Nephron (organoid): ENCODE data around the gene C5orf47.
A peak's percentile ranks its signal among the peaks of the same experiment; 100 is the strongest.

Source experiments
- H3K27ac Mint-ChIP-seq, 3 experiments: 2 replicates each; pipeline ENCODE4 v1.8.0; 2020; ENCODE audit warnings: mixed read lengths in 3 of 3, mild to moderate bottlenecking in 2 of 3, moderate library complexity in 1 of 3
- H3K27me3 Mint-ChIP-seq: 2 replicates; pipeline ENCODE4 v1.8.0; 2021; ENCODE audit warnings: low read depth, mild to moderate bottlenecking, moderate library complexity, mixed read lengths
- H3K36me3 Mint-ChIP-seq: 2 replicates; pipeline ENCODE4 v1.8.0; 2020; ENCODE audit warnings: low read depth, mixed read lengths
- H3K4me1 Mint-ChIP-seq: 2 replicates; pipeline ENCODE4 v1.8.0; 2020; ENCODE audit warnings: mixed read lengths
- H3K4me3 Mint-ChIP-seq, 3 experiments: 2 replicates each; pipeline ENCODE4 v1.8.0; 2020; ENCODE audit warnings: mild to moderate bottlenecking in 3 of 3, mixed read lengths in 3 of 3, moderate library complexity in 2 of 3
- H3K9me3 Mint-ChIP-seq: 2 replicates; pipeline ENCODE4 v1.8.0; 2020; ENCODE audit warnings: mixed read lengths
- TF ChIP-seq, protein P1 (sequence below), 3 experiments: fragments of 200-600 bp; sonication (generic); IDR thresholded peaks; one replicate each; pipeline ENCODE4 v1.5.0; 2021; ENCODE audit warnings: antibody characterized with exemption in 3 of 3; ENCODE audit not compliant: unreplicated experiment in 3 of 3

C5orf47 gene, protein sequence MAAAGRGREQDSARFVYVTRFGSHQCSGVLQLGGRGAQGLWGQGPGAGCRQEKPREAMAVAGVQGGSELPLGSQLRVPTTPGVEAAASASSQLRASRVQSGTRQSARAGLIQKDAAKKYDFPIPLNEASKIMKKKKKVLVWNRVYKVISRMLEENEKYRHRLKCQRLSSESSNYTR

DNA sequence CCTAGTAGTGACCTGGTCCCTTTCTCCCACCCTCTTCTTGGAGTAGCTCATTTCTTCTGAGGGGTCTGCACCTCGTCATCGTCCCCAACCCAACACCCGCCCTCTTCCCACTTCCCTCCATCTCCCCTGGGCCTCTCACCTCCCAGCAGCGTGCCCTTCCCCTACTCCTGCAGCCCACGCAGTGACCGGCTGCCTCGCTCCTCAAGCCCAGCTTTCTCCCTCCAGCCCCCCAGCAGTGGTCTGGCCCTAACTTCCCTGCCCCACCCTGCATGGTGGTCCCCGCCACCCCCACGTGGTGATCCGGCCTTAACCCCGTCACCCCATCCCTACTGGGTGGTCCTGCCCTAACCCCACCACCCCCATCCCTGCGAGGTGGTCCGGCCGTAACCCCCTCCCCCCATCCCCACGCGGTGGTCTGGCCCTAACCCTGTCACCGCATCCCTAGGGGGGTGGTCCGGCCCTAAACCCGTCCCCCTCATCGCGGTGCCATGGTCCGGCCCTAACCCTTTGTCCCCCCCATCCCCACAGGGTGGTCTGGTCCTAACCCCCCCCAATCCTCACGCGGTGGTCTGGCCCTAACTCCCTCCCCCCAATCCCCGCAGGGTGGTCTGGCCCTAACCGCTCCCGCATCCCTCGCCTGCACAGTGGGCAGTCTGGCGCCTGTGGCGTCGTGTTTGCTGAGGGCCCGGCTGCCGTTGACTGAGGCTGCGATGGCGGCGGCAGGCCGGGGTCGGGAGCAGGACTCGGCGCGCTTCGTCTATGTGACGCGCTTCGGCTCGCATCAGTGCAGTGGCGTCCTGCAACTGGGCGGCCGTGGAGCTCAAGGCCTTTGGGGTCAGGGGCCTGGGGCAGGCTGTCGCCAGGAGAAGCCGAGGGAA lies at the start of gene C5orf47:
TSS of gene C5orf47 (plus strand) at position 617 of the 878 bp plus-strand sequence. CDS start at position 711, 94 bp downstream.
- no peaks in the 10 kb centered on the region for H3K27me3 Mint-ChIP-seq
- no peak within 1 kb of the TSS for H3K27ac Mint-ChIP-seq
- H3K36me3 Mint-ChIP-seq, result no peaks in the 10 kb centered on the region
- H3K9me3 Mint-ChIP-seq, result peaks cover 7% of the 10 kb centered on the region
- no peaks in the 10 kb centered on the region for H3K4me1 Mint-ChIP-seq
- TF ChIP-seq, protein P1, sequence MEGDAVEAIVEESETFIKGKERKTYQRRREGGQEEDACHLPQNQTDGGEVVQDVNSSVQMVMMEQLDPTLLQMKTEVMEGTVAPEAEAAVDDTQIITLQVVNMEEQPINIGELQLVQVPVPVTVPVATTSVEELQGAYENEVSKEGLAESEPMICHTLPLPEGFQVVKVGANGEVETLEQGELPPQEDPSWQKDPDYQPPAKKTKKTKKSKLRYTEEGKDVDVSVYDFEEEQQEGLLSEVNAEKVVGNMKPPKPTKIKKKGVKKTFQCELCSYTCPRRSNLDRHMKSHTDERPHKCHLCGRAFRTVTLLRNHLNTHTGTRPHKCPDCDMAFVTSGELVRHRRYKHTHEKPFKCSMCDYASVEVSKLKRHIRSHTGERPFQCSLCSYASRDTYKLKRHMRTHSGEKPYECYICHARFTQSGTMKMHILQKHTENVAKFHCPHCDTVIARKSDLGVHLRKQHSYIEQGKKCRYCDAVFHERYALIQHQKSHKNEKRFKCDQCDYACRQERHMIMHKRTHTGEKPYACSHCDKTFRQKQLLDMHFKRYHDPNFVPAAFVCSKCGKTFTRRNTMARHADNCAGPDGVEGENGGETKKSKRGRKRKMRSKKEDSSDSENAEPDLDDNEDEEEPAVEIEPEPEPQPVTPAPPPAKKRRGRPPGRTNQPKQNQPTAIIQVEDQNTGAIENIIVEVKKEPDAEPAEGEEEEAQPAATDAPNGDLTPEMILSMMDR (IDR thresholded peaks at IDR 0.05; ENCODE audit: unreplicated experiment in 3 of 3), result no peak
- H3K4me3 Mint-ChIP-seq, result no peak within 1 kb of the TSS

DNA sequence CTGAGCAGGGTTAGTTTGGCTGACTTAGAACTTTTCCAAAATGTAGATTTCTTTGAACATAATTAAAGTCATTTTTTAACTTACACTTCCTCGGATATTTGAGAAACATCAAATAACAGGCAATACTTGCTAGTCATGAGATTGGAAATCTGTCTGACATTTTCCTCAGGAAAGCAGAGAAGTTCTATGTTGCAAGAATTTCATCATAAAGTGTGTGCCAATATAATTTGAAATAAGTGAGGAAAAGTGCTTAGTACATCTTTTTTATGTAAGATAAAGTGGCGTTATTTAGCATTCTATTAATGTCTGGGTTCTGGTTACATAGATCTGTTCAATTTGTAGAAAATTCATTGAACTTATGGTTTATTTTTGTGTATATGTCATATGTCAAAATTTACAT lies 48.7 kb upstream of the C5orf47 start:
- TF ChIP-seq, protein P1 (IDR thresholded peaks at IDR 0.05; ENCODE audit: unreplicated experiment in 3 of 3), result no peak
- no peak overlapping the region for H3K4me3 Mint-ChIP-seq
- no peaks in the 10 kb centered on the region for H3K27me3 Mint-ChIP-seq
- H3K9me3 Mint-ChIP-seq, result no peaks in the 10 kb centered on the region
- peaks cover 26% of the 10 kb centered on the region for H3K4me1 Mint-ChIP-seq
- H3K36me3 Mint-ChIP-seq, result peaks cover 12% of the 10 kb centered on the region
- no peak overlapping the region for H3K27ac Mint-ChIP-seq

DNA sequence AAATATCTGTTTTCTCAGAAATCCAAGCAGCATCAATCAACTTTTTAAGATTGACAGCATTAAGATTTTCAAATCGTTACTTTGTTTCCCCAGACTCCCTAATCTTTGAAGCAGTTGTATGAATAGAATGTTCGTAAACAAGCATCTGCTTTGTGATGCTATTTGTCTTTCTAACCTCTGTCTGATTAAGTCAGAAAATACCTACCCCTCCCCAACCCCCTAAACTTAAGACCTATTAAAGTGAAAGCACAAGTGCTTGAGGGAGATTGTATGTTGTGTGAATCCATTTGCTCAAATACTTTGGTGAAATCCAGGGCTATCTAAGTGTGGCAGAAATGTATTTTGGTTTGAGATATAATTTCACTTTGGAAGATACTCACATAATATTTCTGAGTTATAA lies 47.9 kb upstream of the C5orf47 start:
- TF ChIP-seq, protein P1 (IDR thresholded peaks at IDR 0.05; ENCODE audit: unreplicated experiment in 3 of 3), result no peak
- Mint-ChIP-seq H3K27ac (peak overlapping the region; percentile 22 to 88 (median 49)), H3K9me3 (no peaks in the 10 kb centered on the region), H3K36me3 (peaks cover 15% of the 10 kb centered on the region), H3K4me1 (peaks cover 26% of the 10 kb centered on the region), H3K4me3 (no peak overlapping the region), H3K27me3 (no peaks in the 10 kb centered on the region)

DNA sequence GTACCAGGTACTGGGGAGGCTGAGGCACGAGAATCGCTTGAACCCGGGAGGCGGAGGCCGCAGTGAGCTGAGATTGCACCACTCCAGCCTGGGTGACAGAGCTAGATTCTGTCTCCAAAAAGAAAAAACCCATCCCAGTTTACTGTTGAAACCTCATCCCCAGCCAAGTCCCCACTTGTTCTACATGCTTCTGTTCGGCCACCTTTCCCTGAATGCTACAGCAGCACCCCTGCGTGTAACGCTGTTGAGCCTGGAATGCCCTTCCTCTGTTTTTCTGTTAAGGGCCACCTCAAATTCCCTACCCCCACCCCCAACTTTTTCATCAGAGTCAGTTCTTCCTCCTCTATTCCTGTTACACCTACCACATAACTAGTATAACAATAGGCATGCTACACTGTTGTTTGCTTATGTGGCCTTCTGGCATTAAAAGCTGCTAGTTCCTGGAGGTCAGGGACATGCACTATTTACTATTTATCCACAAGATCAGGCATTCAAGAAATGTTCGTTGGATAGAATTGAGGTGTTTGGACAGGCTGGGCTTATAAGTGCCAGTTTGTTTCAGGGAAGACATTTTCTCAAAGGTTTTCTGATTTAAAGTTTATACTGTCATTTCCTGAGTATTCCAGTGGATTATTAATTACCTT lies 47.1 kb upstream of the C5orf47 start:
- Mint-ChIP-seq H3K4me1 (peaks cover 26% of the 10 kb centered on the region), H3K36me3 (peaks cover 23% of the 10 kb centered on the region), H3K27ac (peak overlapping the region; percentile 49 to 88 (median 87)), H3K9me3 (no peaks in the 10 kb centered on the region), H3K27me3 (no peaks in the 10 kb centered on the region), H3K4me3 (no peak overlapping the region)
- TF ChIP-seq, protein P1 (IDR thresholded peaks at IDR 0.05; ENCODE audit: unreplicated experiment in 3 of 3), result no peak

DNA sequence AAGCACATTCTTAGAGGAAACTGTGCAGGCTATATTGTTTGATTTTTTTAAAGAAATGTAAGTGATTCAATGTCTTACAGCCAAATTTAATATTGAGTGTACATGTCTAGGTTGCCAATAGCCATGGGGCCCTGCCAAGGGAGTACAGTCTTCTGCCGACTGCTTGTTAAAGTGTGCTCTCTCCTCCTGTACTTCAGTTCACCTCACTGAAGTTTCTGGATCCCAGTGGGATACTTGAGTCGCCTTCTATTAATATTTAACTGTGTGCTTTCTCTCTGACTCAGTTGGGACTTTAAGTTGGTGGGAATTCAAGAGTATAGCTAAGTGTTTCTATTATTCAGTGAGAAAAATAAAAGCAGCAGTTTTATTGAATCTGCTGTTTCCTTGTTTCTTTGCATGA lies 44.5 kb upstream of the C5orf47 start:
- peak overlapping the region; percentile 81 to 93 (median 87) for H3K27ac Mint-ChIP-seq
- no peaks in the 10 kb centered on the region for H3K27me3 Mint-ChIP-seq
- peak overlapping the region in 1 of 3 experiments; percentile 3 for H3K4me3 Mint-ChIP-seq
- H3K4me1 Mint-ChIP-seq, result peaks cover 26% of the 10 kb centered on the region
- no peaks in the 10 kb centered on the region for H3K9me3 Mint-ChIP-seq
- peaks cover 39% of the 10 kb centered on the region for H3K36me3 Mint-ChIP-seq
- TF ChIP-seq, protein P1 (IDR thresholded peaks at IDR 0.05; ENCODE audit: unreplicated experiment in 3 of 3), result no peak
